Astrocyte (in vitro differentiated cells and primary cell): Measurements from ENCODE around the gene ERI2. TPM values are rescaled to one million over a fixed set of nuclear protein-coding genes. Genes with fewer than 3 reads are reported as not detected.

Experiments
- DNase-seq: peaks from one replicate; pipeline ENCODE4 v3.0.0-alpha.2; 2010; ENCODE audit warnings: low read depth
- FAIRE-seq: peaks from 2 replicates; lab custom pipeline; 2011; peaks lifted over from hg19 to GRCh38; lab: Jason Lieb, UNC
- H2AFZ ChIP-seq: 2 replicates; pipeline ENCODE4 v1.6.0; 2012; ENCODE audit warnings: low read depth, low read length, inconsistent platforms
- H3K27ac ChIP-seq: 2 replicates; pipeline ENCODE4 v1.5.1; 2011; ENCODE audit warnings: low read depth, low read length, inconsistent platforms
- H3K27me3 ChIP-seq: 2 replicates; pipeline ENCODE4 v1.6.0; 2011; ENCODE audit warnings: low read length, inconsistent platforms; ENCODE audit not compliant: insufficient read depth
- H3K36me3 ChIP-seq: 2 replicates; pipeline ENCODE4 v1.5.1; 2011; ENCODE audit warnings: low read length, inconsistent platforms; ENCODE audit not compliant: insufficient read depth
- H3K4me1 ChIP-seq: 2 replicates; pipeline ENCODE4 v1.5.1; 2011; ENCODE audit warnings: low read length, inconsistent platforms; ENCODE audit not compliant: insufficient read depth
- H3K4me2 ChIP-seq: 2 replicates; pipeline ENCODE4 v1.6.0; 2012; ENCODE audit warnings: low read length, inconsistent platforms
- H3K4me3 ChIP-seq: 2 replicates; pipeline ENCODE4 v1.5.1; 2011; ENCODE audit warnings: low read depth, mild to moderate bottlenecking, low read length, inconsistent platforms; ENCODE audit not compliant: insufficient read depth
- H3K79me2 ChIP-seq: 2 replicates; pipeline ENCODE4 v1.6.0; 2012; ENCODE audit warnings: mild to moderate bottlenecking, low read length, inconsistent platforms; ENCODE audit not compliant: insufficient read depth
- H3K9ac ChIP-seq: 2 replicates; pipeline ENCODE4 v1.6.0; 2012; ENCODE audit warnings: mild to moderate bottlenecking, low read length, inconsistent platforms
- H3K9me3 ChIP-seq: 2 replicates; pipeline ENCODE4 v1.5.1; 2012; ENCODE audit warnings: low read depth, mild to moderate bottlenecking, low read length, inconsistent platforms; ENCODE audit not compliant: insufficient read depth
- H4K20me1 ChIP-seq: 2 replicates; pipeline ENCODE4 v1.6.0; 2012; ENCODE audit warnings: low read length, inconsistent platforms; ENCODE audit not compliant: insufficient read depth
- H3K27ac Mint-ChIP-seq: one replicate; pipeline ENCODE4 v1.8.0; 2021; ENCODE audit warnings: mild to moderate bottlenecking, mixed read lengths; ENCODE audit not compliant: unreplicated experiment
- H3K27me3 Mint-ChIP-seq: one replicate; pipeline ENCODE4 v1.8.0; 2021; ENCODE audit warnings: low read depth, mixed read lengths; ENCODE audit not compliant: unreplicated experiment
- H3K36me3 Mint-ChIP-seq: one replicate; pipeline ENCODE4 v1.8.0; 2021; ENCODE audit warnings: low read depth, mixed read lengths; ENCODE audit not compliant: unreplicated experiment
- H3K4me1 Mint-ChIP-seq: one replicate; pipeline ENCODE4 v1.8.0; 2021; ENCODE audit warnings: low read depth, mixed read lengths; ENCODE audit not compliant: unreplicated experiment
- H3K4me3 Mint-ChIP-seq: one replicate; pipeline ENCODE4 v1.8.0; 2021; ENCODE audit warnings: mild to moderate bottlenecking, moderate library complexity, mixed read lengths; ENCODE audit not compliant: unreplicated experiment
- H3K9me3 Mint-ChIP-seq: one replicate; pipeline ENCODE4 v1.8.0; 2021; ENCODE audit warnings: mild to moderate bottlenecking, mixed read lengths; ENCODE audit not compliant: unreplicated experiment
- EZH2 ChIP-seq: IDR thresholded peaks from 2 replicates; pipeline ENCODE4 v1.6.1; 2012; ENCODE audit warnings: mild to moderate bottlenecking, low read length, inconsistent platforms; ENCODE audit not compliant: insufficient read depth
- total RNA-seq: library from RNA; stranded (reverse); gene quantifications from 2 replicates; pipeline ENCODE4 v1.2.1, GENCODE V29; 2021
- TF ChIP-seq, protein P1 (sequence below): IDR thresholded peaks from 2 replicates; pipeline ENCODE4 v1.5.1; 2011; ENCODE audit warnings: low read depth, mild to moderate bottlenecking, inconsistent platforms, low read length, moderate library complexity; ENCODE audit not compliant: insufficient read depth

Gene ERI2
- total RNA-seq, 1 donor from 2014 or later, result 12.9 TPM

DNA sequence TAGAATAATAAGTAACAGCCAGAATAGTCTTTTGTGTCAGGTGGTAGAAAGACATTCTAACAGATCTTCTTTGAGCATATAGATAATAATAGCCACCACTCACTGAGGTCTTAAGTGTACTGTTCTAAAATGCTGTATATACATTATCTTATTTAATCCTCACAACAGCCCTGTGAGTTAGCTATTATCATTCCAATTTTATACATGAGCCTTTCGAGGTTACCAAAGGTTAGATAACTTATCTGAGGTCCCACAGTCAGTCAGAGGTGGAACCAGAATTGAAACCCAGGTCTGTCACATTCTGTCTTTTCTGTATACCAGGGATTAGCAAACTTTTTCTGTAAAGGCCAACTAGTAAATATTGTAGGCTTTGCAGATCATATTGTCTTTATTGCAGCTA, 23.3 kb upstream of the ERI2 start:
- no peak for TF ChIP-seq EZH2
- TF ChIP-seq, protein P1, sequence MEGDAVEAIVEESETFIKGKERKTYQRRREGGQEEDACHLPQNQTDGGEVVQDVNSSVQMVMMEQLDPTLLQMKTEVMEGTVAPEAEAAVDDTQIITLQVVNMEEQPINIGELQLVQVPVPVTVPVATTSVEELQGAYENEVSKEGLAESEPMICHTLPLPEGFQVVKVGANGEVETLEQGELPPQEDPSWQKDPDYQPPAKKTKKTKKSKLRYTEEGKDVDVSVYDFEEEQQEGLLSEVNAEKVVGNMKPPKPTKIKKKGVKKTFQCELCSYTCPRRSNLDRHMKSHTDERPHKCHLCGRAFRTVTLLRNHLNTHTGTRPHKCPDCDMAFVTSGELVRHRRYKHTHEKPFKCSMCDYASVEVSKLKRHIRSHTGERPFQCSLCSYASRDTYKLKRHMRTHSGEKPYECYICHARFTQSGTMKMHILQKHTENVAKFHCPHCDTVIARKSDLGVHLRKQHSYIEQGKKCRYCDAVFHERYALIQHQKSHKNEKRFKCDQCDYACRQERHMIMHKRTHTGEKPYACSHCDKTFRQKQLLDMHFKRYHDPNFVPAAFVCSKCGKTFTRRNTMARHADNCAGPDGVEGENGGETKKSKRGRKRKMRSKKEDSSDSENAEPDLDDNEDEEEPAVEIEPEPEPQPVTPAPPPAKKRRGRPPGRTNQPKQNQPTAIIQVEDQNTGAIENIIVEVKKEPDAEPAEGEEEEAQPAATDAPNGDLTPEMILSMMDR, result no peak
- no peak overlapping the region for H3K9ac ChIP-seq
- H3K4me1 Mint-ChIP-seq, result no peaks in the 10 kb centered on the region
- H4K20me1 ChIP-seq, result no peaks in the 10 kb centered on the region
- DNase-seq (no peak), FAIRE-seq (no peak)
- H3K36me3 ChIP-seq, result peaks cover 18% of the 10 kb centered on the region
- no peaks in the 10 kb centered on the region for H3K4me1 ChIP-seq
- H3K27ac Mint-ChIP-seq, result no peak overlapping the region
- no peaks in the 10 kb centered on the region for H3K36me3 Mint-ChIP-seq
- no peak overlapping the region for H3K4me2 ChIP-seq
- no peak overlapping the region for H3K4me3 ChIP-seq
- H3K27me3 Mint-ChIP-seq, result no peaks in the 10 kb centered on the region
- no peak overlapping the region for H3K4me3 Mint-ChIP-seq
- no peaks in the 10 kb centered on the region for H3K27me3 ChIP-seq
- no peaks in the 10 kb centered on the region for H3K9me3 Mint-ChIP-seq
- H2AFZ ChIP-seq, result no peak overlapping the region
- no peaks in the 10 kb centered on the region for H3K9me3 ChIP-seq
- no peaks in the 10 kb centered on the region for H3K79me2 ChIP-seq
- H3K27ac ChIP-seq, result no peak overlapping the region

GRCh38 chr16:20826039-20826566, 19.8 kb upstream of the ERI2 start:
- H3K79me2 ChIP-seq, result no peaks in the 10 kb centered on the region
- Mint-ChIP-seq H3K4me3 (no peak overlapping the region), H3K4me1 (no peaks in the 10 kb centered on the region), H3K9me3 (no peaks in the 10 kb centered on the region), H3K36me3 (no peaks in the 10 kb centered on the region), H3K27ac (no peak overlapping the region), H3K27me3 (no peaks in the 10 kb centered on the region)
- H3K36me3 ChIP-seq, result peaks cover 20% of the 10 kb centered on the region
- FAIRE-seq, result no peak
- no peaks in the 10 kb centered on the region for H3K9me3 ChIP-seq
- no peak overlapping the region for H3K9ac ChIP-seq
- TF ChIP-seq, protein P1, result no peak
- no peak for TF ChIP-seq EZH2
- H2AFZ ChIP-seq, result no peak overlapping the region
- no peak overlapping the region for H3K4me3 ChIP-seq
- no peak overlapping the region for H3K4me2 ChIP-seq
- no peaks in the 10 kb centered on the region for H3K27me3 ChIP-seq
- no peaks in the 10 kb centered on the region for H4K20me1 ChIP-seq
- H3K4me1 ChIP-seq, result no peaks in the 10 kb centered on the region
- H3K27ac ChIP-seq, result no peak overlapping the region
- DNase-seq, result no peak

DNA sequence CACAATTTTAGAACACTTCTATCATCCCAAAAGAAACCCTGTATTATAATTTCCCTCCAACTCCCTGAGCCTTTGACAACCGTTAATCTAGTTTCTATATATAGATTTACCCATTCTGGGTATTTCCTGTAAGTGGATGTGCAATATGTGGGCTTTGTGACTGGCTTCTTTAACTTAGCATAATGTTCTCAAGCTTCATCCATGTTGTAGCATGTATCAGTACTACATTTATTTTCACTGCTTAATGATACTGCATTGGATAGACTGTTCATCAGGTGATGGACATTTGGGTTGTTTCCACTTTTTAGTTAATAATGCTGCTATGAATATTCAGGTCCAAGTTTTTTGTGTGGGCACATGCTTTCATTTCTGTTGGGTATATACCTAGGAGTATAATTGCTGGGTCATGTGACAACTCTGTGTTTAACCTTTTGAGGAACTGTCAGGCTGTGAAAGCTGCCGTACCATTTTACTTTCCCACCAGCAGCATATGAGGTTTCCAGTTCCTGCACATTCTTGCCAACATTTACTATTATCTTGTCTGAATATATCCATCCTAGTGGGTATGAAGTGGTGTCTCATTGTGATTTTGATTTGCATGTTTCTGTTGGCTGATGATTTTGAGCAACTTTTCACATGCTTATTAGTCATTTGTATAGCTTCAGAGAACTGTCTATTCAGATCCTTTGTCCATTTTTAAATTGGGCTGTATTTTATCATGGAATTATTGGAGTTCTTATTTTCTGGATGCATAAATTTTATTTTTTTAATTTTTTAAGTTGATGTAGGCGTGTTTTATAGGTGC, 16.5 kb upstream of the ERI2 start:
- no peaks in the 10 kb centered on the region for H3K4me1 ChIP-seq
- TF ChIP-seq, protein P1, result no peak
- no peak for TF ChIP-seq EZH2
- H2AFZ ChIP-seq, result no peak overlapping the region
- no peak overlapping the region for H3K27ac Mint-ChIP-seq
- H3K79me2 ChIP-seq, result no peaks in the 10 kb centered on the region
- DNase-seq, result no peak
- no peak overlapping the region for H3K4me2 ChIP-seq
- H3K4me3 Mint-ChIP-seq, result no peak overlapping the region
- H3K27ac ChIP-seq, result no peak overlapping the region
- H3K4me3 ChIP-seq, result no peak overlapping the region
- no peaks in the 10 kb centered on the region for H3K9me3 ChIP-seq
- FAIRE-seq, result no peak
- H3K27me3 ChIP-seq, result no peaks in the 10 kb centered on the region
- H3K9me3 Mint-ChIP-seq, result no peaks in the 10 kb centered on the region
- no peaks in the 10 kb centered on the region for H3K4me1 Mint-ChIP-seq
- peaks cover 19% of the 10 kb centered on the region for H3K36me3 ChIP-seq
- no peaks in the 10 kb centered on the region for H4K20me1 ChIP-seq
- peaks cover 2% of the 10 kb centered on the region for H3K36me3 Mint-ChIP-seq
- no peak overlapping the region for H3K9ac ChIP-seq
- no peaks in the 10 kb centered on the region for H3K27me3 Mint-ChIP-seq
